HepG2 (cell line): ENCODE measurements around the gene ZC3H14. TPM values are rescaled to one million over a fixed set of nuclear protein-coding genes. Genes with fewer than 3 reads are reported as not detected.

Experiments
- AGO1 ChIP-seq: fragments of 200-400 bp; formaldehyde crosslinking; IDR thresholded peaks from 2 replicates; pipeline ENCODE4 v1.6.1; 2017; ENCODE audit warnings: mild to moderate bottlenecking, low read depth, low read length, moderate library complexity; ENCODE audit not compliant: poor library complexity, severe bottlenecking
- ARID2 ChIP-seq: sonication (generic); formaldehyde crosslinking; IDR thresholded peaks from 2 replicates; pipeline ENCODE4 v1.8.1; 2022; ENCODE audit warnings: mild to moderate bottlenecking, missing genetic modification reagents, borderline replicate concordance
- ARNT ChIP-seq: fragments of 450-650 bp; IDR thresholded peaks from 2 replicates; pipeline ENCODE4 v1.6.1; 2017
- ARNT2 ChIP-seq: sonication (generic); formaldehyde crosslinking; IDR thresholded peaks from 2 replicates; pipeline ENCODE4 v1.8.0; 2022; ENCODE audit warnings: mild to moderate bottlenecking, low read depth, missing genetic modification reagents, moderate library complexity
- ATM ChIP-seq: fragments of 450-650 bp; IDR thresholded peaks from 2 replicates; pipeline ENCODE4 v1.7.1; 2017; ENCODE audit warnings: mild to moderate bottlenecking, borderline replicate concordance
- BORCS8-MEF2B ChIP-seq: sonication (generic); formaldehyde crosslinking; IDR thresholded peaks from 2 replicates; pipeline ENCODE4 v1.8.0; 2022; ENCODE audit warnings: mild to moderate bottlenecking, missing genetic modification reagents
- BRD4 ChIP-seq: sonication (generic); formaldehyde crosslinking; IDR thresholded peaks from 2 replicates; pipeline ENCODE4 v1.4.0; 2020; ENCODE audit warnings: missing genetic modification reagents
- FIP1L1 ChIP-seq: fragments of 200-400 bp; formaldehyde crosslinking; IDR thresholded peaks from 2 replicates; pipeline ENCODE4 v1.6.1; 2018; ENCODE audit warnings: low read depth, mild to moderate bottlenecking, low read length, moderate library complexity, borderline replicate concordance; ENCODE audit not compliant: insufficient read depth
- FLYWCH1 ChIP-seq: sonication (generic); formaldehyde crosslinking; IDR thresholded peaks from 2 replicates; pipeline ENCODE4 v1.8.1; 2023; ENCODE audit warnings: mild to moderate bottlenecking, missing genetic modification reagents
- GPN1 ChIP-seq: sonication (generic); formaldehyde crosslinking; IDR thresholded peaks from 2 replicates; pipeline ENCODE4 v1.5.1; 2020; ENCODE audit warnings: missing genetic modification reagents, borderline replicate concordance
- MEF2D ChIP-seq: sonication (generic); formaldehyde crosslinking; IDR thresholded peaks from 2 replicates; pipeline ENCODE4 v1.5.1; 2020; ENCODE audit warnings: mild to moderate bottlenecking, missing genetic modification reagents
- MLX ChIP-seq: IDR thresholded peaks from 2 replicates; pipeline ENCODE4 v1.6.1; 2016
- MTA1 ChIP-seq: sonication (generic); formaldehyde crosslinking; IDR thresholded peaks from 2 replicates; pipeline ENCODE4 v1.4.0; 2020; ENCODE audit warnings: missing genetic modification reagents, mild to moderate bottlenecking, borderline replicate concordance
- MXI1 ChIP-seq: IDR thresholded peaks from 3 replicates; pipeline ENCODE4 v1.6.1; 2012; ENCODE audit warnings: low read depth, low read length, inconsistent platforms, borderline replicate concordance
- PCBP2 ChIP-seq: fragments of 200-400 bp; formaldehyde crosslinking; optimal IDR thresholded peaks from 2 replicates; pipeline ENCODE3; 2018; ENCODE audit warnings: low read length, low read depth; ENCODE audit not compliant: poor library complexity, severe bottlenecking
- SOX5 ChIP-seq: IDR thresholded peaks from 2 replicates; pipeline ENCODE4 v1.6.1; 2016; ENCODE audit warnings: borderline replicate concordance
- SRSF4 ChIP-seq: fragments of 200-400 bp; formaldehyde crosslinking; IDR thresholded peaks from one replicate; pipeline ENCODE4 v1.6.1; 2018; ENCODE audit warnings: mild to moderate bottlenecking, low read depth, low read length, moderate library complexity; ENCODE audit not compliant: poor library complexity, severe bottlenecking
- SRSF9 ChIP-seq: fragments of 200-400 bp; formaldehyde crosslinking; IDR thresholded peaks from 2 replicates; pipeline ENCODE4 v1.6.1; 2018; ENCODE audit warnings: borderline replicate concordance, mild to moderate bottlenecking, low read depth, low read length; ENCODE audit not compliant: insufficient read depth, poor library complexity, severe bottlenecking
- SRY ChIP-seq: sonication (generic); formaldehyde crosslinking; IDR thresholded peaks from 2 replicates; pipeline ENCODE4 v1.8.0; 2022; ENCODE audit warnings: mild to moderate bottlenecking, missing genetic modification reagents
- ZNF136 ChIP-seq: sonication (generic); formaldehyde crosslinking; IDR thresholded peaks from 2 replicates; pipeline ENCODE4 v1.8.1; 2022; ENCODE audit warnings: low read depth, mild to moderate bottlenecking, moderate library complexity, missing genetic modification reagents
- ZNF263 ChIP-seq: sonication (generic); formaldehyde crosslinking; IDR thresholded peaks from 2 replicates; pipeline ENCODE4 v1.4.0; 2020; ENCODE audit warnings: missing genetic modification reagents
- ZNF282 ChIP-seq: fragments of 450-650 bp; IDR thresholded peaks from 2 replicates; pipeline ENCODE4 v1.6.1; 2018; ENCODE audit not compliant: partially characterized antibody
- ZNF30 ChIP-seq: sonication (generic); formaldehyde crosslinking; IDR thresholded peaks from 2 replicates; pipeline ENCODE4 v1.5.0; 2020; ENCODE audit warnings: mild to moderate bottlenecking, missing genetic modification reagents
- polyA plus RNA-seq, 8 experiments: library from polyadenylated mRNA; depleted of rRNA in 3 of 8; stranded (reverse) in 7 of 8; unstranded in 1 of 8; fragments of >200 nt; fragmentation: Illumina TruSeq in 4 of 8; extraction: Trizol in 4 of 8; gene quantifications; 2 replicates each; pipeline versions ENCODE4 v1.2.1 to v1.2.3, GENCODE V29; 2011 to 2016; ENCODE audit warnings: low read depth in 4 of 8, missing spikeins in 1 of 8, mixed read lengths in 1 of 8; ENCODE audit not compliant: insufficient read depth in 1 of 8
- total RNA-seq, 5 experiments: library from RNA; depleted of rRNA; stranded (reverse); fragments of >200 nt; fragmentation: Illumina TruSeq; extraction: Trizol; gene quantifications; 2 replicates each; pipeline ENCODE4 v1.2.3, GENCODE V29; 2016; ENCODE audit warnings: low read depth in 1 of 5
- TF ChIP-seq, protein P1 (sequence below): sonication (generic); formaldehyde crosslinking; IDR thresholded peaks from 2 replicates; pipeline ENCODE4 v1.8.0; 2022; ENCODE audit warnings: mild to moderate bottlenecking, missing genetic modification reagents, moderate library complexity
- TF ChIP-seq, protein P2 (sequence below): sonication (generic); formaldehyde crosslinking; IDR thresholded peaks from 2 replicates; pipeline ENCODE4 v1.4.0; 2020; ENCODE audit warnings: missing genetic modification reagents

ZC3H14 gene
- total and polyA plus RNA-seq, 2 of the 13 experiments (the other 11 are each of a cell fraction or from before 2014, with no cell fraction given), result 65.1 to 67.5 TPM

DNA sequence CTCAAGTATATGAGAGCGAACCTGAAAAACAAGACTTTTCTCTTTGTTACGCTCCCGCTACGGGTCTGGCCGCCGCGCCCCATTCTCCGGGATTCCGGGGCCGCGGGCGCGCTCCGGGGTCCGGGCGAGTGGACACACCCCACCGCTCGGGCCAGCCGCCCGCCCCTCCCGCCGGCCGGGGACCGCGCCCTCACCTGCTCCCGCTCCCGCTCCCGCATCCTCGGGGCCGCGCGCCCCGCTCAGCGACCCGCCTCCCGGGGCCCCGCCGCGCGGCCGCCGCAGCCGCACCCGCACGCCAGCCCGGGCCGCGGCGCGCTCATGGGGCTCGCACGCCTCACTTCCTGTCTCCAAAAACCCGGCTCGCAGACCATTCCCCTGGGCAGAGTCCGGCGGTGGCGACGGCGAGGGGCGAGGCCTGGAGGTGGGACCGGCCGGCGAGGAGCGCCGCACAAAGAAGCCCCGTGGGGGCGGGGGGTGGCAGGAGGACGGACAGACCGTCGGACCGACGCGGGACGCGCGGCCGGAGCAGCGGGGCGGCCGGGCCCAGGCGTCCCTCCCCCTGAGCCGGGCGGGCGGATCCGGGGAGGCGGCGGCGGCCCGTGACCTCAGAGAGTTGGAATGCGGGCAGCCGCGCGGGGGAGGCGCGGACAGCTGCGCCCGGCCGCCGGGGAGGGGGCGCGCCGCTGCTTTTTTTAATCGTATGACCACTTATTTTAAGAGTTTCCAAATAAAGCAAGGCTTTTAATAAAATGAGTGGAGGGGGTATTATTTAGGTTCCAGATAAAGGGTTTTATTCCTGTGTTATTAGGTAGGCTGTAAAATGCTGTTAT, 8.2 kb upstream of the ZC3H14 start, which contains the start of gene PTPN21 (continued):
- TF ChIP-seq SRSF9, result no peak
- 0 out of 2 replicates have a peak, but pooled peaks have one; percentile 25 for TF ChIP-seq ARNT2 (CRISPR knock-in tag)
- TF ChIP-seq ZNF136 (CRISPR knock-in tag), result no peak
- TF ChIP-seq ZNF30 (CRISPR knock-in tag), result no peak
- no peak for TF ChIP-seq ZNF282
- no peak for TF ChIP-seq PCBP2
- no peak for TF ChIP-seq MLX (CRISPR knock-in tag)
- peak; percentile 46; the same call in 1 of the 2 replicates for TF ChIP-seq MTA1 (CRISPR knock-in tag)
- TF ChIP-seq AGO1, result no peak
- TF ChIP-seq, protein P1, sequence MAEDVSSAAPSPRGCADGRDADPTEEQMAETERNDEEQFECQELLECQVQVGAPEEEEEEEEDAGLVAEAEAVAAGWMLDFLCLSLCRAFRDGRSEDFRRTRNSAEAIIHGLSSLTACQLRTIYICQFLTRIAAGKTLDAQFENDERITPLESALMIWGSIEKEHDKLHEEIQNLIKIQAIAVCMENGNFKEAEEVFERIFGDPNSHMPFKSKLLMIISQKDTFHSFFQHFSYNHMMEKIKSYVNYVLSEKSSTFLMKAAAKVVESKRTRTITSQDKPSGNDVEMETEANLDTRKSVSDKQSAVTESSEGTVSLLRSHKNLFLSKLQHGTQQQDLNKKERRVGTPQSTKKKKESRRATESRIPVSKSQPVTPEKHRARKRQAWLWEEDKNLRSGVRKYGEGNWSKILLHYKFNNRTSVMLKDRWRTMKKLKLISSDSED, result no peak
- TF ChIP-seq MXI1, result 0 out of 3 replicates have a peak, but pooled peaks have one; percentile 14
- TF ChIP-seq ARID2 (CRISPR knock-in tag), result no peak
- no peak for TF ChIP-seq FLYWCH1 (CRISPR knock-in tag)
- no peak for TF ChIP-seq MEF2D
- TF ChIP-seq, protein P2, sequence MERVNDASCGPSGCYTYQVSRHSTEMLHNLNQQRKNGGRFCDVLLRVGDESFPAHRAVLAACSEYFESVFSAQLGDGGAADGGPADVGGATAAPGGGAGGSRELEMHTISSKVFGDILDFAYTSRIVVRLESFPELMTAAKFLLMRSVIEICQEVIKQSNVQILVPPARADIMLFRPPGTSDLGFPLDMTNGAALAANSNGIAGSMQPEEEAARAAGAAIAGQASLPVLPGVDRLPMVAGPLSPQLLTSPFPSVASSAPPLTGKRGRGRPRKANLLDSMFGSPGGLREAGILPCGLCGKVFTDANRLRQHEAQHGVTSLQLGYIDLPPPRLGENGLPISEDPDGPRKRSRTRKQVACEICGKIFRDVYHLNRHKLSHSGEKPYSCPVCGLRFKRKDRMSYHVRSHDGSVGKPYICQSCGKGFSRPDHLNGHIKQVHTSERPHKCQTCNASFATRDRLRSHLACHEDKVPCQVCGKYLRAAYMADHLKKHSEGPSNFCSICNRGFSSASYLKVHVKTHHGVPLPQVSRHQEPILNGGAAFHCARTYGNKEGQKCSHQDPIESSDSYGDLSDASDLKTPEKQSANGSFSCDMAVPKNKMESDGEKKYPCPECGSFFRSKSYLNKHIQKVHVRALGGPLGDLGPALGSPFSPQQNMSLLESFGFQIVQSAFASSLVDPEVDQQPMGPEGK (CRISPR knock-in tag), result peak; percentile 91
- no peak for TF ChIP-seq BORCS8-MEF2B (CRISPR knock-in tag)
- no peak for TF ChIP-seq FIP1L1
- TF ChIP-seq ARNT, result no peak
- no peak for TF ChIP-seq ZNF263 (CRISPR knock-in tag)
- no peak for TF ChIP-seq SRSF4
- no peak for TF ChIP-seq BRD4 (CRISPR knock-in tag)
- no peak for TF ChIP-seq GPN1 (CRISPR knock-in tag)
- TF ChIP-seq SRY, result no peak
- TF ChIP-seq ATM, result no peak
- no peak for TF ChIP-seq SOX5
